Tibial artery (tissue), 4 donors: Measurements from ENCODE around the gene TRHDE.
"Not testable (repeated sequence)": the region's sequence is repeated elsewhere in the genome, so short reads cannot be mapped to it uniquely, and the experiment has no call there.

Experiments
- DNase-seq, 2 donors: peaks; one replicate each; pipeline ENCODE4 v3.0.0-alpha.2; 2019
- H3K27ac ChIP-seq, 2 donors: fragments of 200-600 bp; sonication (generic) in 1 of 2; 1 replicate in 1 of 2; 2 replicates in 1 of 2; pipeline ENCODE4 v1.5.1; 2018 to 2019; ENCODE audit warnings: mild to moderate bottlenecking in 1 of 2
- H3K27me3 ChIP-seq, 2 donors: fragments of 200-600 bp; sonication (generic) in 1 of 2; one replicate each; pipeline versions ENCODE4 v1.5.1 to v1.6.0; 2016 to 2019
- H3K36me3 ChIP-seq, 3 donors: fragments of 200-600 bp; sonication (generic) in 2 of 3; one replicate each; pipeline ENCODE4 v1.5.1; 2016 to 2019; ENCODE audit warnings: mild to moderate bottlenecking in 2 of 3
- H3K4me1 ChIP-seq, 4 donors: fragments of 200-600 bp; sonication (generic) in 2 of 4; 1 replicate in 3 of 4; 2 replicates in 1 of 4; pipeline ENCODE4 v1.5.1; 2016 to 2019
- H3K4me3 ChIP-seq, 2 donors: fragments of 200-600 bp; sonication (generic) in 1 of 2; 1 replicate in 1 of 2; 2 replicates in 1 of 2; pipeline ENCODE4 v1.5.1; 2018 to 2019; ENCODE audit warnings: mild to moderate bottlenecking in 2 of 2
- H3K9me3 ChIP-seq, 3 donors: fragments of 200-600 bp; sonication (generic) in 1 of 3; one replicate each; pipeline ENCODE4 v1.5.1; 2016 to 2019
- intact Hi-C: fragments of 100-400 bp; cut with DNase I; formaldehyde crosslinking; loops from one replicate; pipeline ENCODE4 v1.15.0; 2023; ENCODE audit warnings: low total_unique reads
- TF ChIP-seq, protein P1 (sequence below), 2 experiments: fragments of 200-600 bp in 1 of 2; fragments of 450-650 bp in 1 of 2; IDR thresholded peaks; one replicate each; pipeline ENCODE4 v1.5.1; 2017 to 2019; ENCODE audit warnings: antibody characterized with exemption in 2 of 2, mild to moderate bottlenecking in 1 of 2, moderate library complexity in 1 of 2

Gene TRHDE

DNA sequence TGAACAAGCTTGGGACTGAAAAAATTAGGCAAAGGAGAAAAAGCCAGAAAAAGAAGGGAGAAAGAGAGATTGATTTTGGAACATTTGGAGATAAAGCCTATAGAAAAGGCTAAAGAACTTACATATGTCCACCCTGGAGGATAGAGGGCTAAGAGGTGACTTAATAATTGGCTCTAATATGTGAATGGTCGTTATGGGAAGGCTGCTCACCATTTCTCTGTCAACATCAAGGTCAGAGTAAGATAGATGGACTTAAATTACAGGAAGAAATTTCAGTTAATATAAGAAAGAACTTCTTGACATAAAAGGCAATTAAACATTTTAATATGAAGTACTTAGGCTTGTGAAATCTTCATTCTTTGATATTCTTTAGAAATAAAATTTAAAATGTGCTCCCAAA, 238.6 kb downstream of the TRHDE start:
- H3K4me1 ChIP-seq = no peaks in the 10 kb centered on the region
- DNase-seq = no peak
- TF ChIP-seq, protein P1, sequence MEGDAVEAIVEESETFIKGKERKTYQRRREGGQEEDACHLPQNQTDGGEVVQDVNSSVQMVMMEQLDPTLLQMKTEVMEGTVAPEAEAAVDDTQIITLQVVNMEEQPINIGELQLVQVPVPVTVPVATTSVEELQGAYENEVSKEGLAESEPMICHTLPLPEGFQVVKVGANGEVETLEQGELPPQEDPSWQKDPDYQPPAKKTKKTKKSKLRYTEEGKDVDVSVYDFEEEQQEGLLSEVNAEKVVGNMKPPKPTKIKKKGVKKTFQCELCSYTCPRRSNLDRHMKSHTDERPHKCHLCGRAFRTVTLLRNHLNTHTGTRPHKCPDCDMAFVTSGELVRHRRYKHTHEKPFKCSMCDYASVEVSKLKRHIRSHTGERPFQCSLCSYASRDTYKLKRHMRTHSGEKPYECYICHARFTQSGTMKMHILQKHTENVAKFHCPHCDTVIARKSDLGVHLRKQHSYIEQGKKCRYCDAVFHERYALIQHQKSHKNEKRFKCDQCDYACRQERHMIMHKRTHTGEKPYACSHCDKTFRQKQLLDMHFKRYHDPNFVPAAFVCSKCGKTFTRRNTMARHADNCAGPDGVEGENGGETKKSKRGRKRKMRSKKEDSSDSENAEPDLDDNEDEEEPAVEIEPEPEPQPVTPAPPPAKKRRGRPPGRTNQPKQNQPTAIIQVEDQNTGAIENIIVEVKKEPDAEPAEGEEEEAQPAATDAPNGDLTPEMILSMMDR (IDR thresholded peaks at IDR 0.05) = no peak
- H3K9me3 ChIP-seq = no peaks in the 10 kb centered on the region
- H3K27me3 ChIP-seq = no peaks in the 10 kb centered on the region
- intact Hi-C loops = no loop called here
- H3K36me3 ChIP-seq = no peaks in the 10 kb centered on the region
- H3K27ac ChIP-seq = no peak overlapping the region
- H3K4me3 ChIP-seq = no peak overlapping the region

DNA sequence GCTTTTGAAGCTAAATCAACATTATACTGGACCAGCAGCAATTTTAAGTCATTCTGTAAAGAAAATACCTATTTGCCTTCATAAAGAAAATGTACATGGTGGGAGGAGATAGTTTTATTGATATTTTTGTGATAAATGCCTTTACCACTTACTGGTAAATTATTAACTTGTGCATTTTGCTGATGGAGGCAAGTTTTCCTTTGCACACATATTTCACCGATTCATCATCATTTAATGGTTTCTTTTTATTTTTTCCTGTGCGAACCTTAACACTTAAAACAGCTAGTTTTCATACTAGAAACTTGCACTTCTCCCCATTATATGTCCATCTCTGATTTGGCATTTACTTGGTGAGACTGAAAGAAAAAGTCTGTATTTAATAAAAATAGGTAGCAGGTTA, 239.3 kb downstream of the TRHDE start:
- DNase-seq = no peak
- Histone ChIP-seq H3K4me3 (no peak overlapping the region), H3K9me3 (no peaks in the 10 kb centered on the region), H3K4me1 (no peaks in the 10 kb centered on the region), H3K36me3 (no peaks in the 10 kb centered on the region), H3K27ac (no peak overlapping the region), H3K27me3 (no peaks in the 10 kb centered on the region)
- TF ChIP-seq, protein P1 (IDR thresholded peaks at IDR 0.05) = no peak
- intact Hi-C loops = no loop called here

DNA sequence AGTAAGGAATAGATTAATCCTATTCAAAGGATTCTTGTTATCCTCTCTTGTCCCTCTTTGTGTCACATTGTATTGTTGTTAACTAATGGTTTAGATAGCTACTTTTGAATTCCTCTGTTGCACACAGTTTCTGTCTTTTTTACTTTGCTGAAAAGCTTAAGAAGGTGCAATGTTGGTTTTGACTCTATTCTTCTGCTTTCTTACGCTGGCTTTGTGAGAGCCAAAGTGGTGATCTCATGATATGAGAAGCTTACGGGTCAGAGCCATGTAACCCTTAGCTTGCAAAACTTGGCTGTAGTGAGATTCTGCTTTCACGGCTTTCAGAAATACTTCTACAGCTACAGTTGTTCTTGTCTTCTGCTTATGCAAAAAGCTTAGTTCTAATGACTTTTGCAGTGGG, 239.7 kb downstream of the TRHDE start:
- H3K4me3 ChIP-seq = no peak overlapping the region
- H3K36me3 ChIP-seq = no peaks in the 10 kb centered on the region
- no peak for DNase-seq
- H3K27ac ChIP-seq = no peak overlapping the region
- intact Hi-C loops = no loop called here
- no peaks in the 10 kb centered on the region for H3K27me3 ChIP-seq
- no peaks in the 10 kb centered on the region for H3K4me1 ChIP-seq
- H3K9me3 ChIP-seq = no peaks in the 10 kb centered on the region
- TF ChIP-seq, protein P1 (IDR thresholded peaks at IDR 0.05) = no peak

DNA sequence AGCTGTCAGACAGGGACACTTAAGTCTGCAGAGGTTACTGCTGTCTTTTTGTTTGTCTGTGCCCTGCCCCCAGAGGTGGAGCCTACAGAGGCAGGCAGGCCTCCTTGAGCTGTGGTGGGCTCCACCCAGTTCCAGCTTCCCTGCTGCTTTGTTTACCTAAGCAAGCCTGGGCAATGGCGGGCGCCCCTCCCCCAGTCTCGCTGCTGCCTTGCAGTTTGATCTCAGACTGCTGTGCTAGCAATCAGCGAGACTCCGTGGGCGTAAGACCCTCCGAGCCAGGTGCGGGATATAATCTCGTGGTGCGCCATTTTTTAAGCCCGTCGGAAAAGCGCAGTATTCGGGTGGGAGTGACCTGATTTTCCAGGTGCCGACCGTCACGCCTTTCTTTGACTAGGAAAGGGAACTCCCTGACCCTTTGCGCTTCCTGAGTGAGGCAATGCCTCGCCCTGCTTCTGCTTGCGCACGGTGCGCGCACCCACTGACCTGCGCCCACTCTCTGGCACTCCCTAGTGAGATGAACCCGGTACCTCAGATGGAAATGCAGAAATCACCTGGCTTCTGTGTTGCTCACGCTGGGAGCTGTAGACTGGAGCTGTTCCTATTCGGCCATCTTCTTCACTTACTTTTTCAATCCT, 248.0 kb downstream of the TRHDE start:
- H3K4me3 ChIP-seq, H3K27me3 ChIP-seq, H3K27ac ChIP-seq, H3K4me1 ChIP-seq, H3K9me3 ChIP-seq, intact Hi-C loops, DNase-seq, H3K36me3 ChIP-seq: not testable (repeated sequence)

DNA sequence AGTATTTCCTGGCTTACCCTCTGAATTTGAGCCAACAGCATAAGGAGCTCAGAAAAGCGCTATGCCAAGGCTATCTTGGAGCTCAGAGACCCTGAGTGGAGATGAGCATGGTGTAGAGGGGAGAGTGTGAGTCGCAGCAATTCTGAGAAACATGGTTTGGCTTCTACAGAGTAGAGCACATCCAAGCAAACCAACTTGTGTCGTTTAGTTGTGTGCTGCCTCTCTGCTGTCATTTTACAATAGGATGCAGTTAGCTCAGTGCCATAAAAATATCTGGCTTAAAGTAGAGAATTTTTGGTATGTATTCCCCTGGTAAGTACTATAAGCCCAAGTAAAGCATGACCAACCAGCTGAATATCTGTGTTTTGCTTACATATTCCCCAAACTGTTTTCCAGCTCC, 249.2 kb downstream of the TRHDE start:
- TF ChIP-seq, protein P1 (IDR thresholded peaks at IDR 0.05) = no peak
- intact Hi-C loops = no loop called here

DNA sequence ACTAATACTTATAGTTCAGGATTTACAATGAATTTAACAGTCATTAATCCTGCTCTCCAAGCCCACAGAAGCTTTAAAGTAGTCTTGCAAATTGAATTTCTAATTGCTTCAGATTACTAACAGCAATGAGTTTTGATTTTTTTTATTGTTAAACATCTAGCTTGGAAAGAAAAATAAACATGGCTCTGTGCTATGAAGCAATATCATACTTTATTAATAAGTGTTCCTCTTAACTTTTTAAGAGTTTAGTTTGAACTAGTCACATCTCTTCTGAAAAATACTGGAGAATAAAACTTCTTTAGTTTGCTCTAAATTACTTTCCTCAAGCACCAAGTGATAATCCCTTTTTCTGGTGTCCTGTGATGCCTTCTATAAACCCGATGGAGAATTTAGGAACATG, 250.2 kb downstream of the TRHDE start:
- intact Hi-C loops = no loop called here
- Histone ChIP-seq H3K36me3 (no peaks in the 10 kb centered on the region), H3K9me3 (no peaks in the 10 kb centered on the region), H3K27ac (no peak overlapping the region), H3K4me1 (no peaks in the 10 kb centered on the region), H3K4me3 (no peak overlapping the region), H3K27me3 (no peaks in the 10 kb centered on the region)
- TF ChIP-seq, protein P1 (IDR thresholded peaks at IDR 0.05) = no peak
- no peak for DNase-seq

More for the DNA sequence above, 249.2 kb downstream of the TRHDE start:
- H3K4me3 ChIP-seq = no peak overlapping the region
- H3K27ac ChIP-seq = no peak overlapping the region
- no peak for DNase-seq
- H3K27me3 ChIP-seq = no peaks in the 10 kb centered on the region
- no peaks in the 10 kb centered on the region for H3K9me3 ChIP-seq
- H3K4me1 ChIP-seq = no peaks in the 10 kb centered on the region
- no peaks in the 10 kb centered on the region for H3K36me3 ChIP-seq
